ENCODE measurements around the gene JAK3.

JAK3 gene

DNA sequence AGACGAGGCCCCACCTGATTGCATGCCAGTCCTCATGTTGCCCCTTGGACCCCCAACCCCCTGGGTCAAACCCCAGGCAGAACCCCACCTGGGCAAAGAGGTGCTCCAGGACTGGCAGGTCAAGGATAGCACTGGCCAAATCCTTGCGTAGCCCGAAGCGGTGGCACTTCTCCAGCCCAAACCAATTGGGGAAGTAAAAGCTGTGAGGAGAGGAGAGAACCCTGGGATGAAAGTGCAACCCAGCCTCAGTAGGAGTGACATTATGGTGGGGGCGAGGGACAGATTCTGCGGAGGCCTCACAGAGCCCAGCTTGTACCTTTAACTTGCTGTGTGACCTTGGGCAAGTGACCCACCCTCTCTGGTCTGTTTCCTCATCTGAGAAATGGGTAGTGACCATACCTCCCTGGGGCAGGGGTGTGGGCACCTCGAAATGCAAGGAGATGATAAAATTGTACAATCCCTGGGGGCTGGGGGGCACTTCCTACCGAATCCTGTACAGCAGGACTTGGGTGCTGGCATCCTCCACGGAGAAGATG lies 4.4 kb downstream of the JAK3 start:
- DNase-seq, result no peak
- in situ Hi-C loops (cut with HindIII; ENCODE audit: low pct_ligation_motif_present, low pct_unique_long_range_greater_than_20kb, low sequenced_read_pairs), result no loop called here

DNA sequence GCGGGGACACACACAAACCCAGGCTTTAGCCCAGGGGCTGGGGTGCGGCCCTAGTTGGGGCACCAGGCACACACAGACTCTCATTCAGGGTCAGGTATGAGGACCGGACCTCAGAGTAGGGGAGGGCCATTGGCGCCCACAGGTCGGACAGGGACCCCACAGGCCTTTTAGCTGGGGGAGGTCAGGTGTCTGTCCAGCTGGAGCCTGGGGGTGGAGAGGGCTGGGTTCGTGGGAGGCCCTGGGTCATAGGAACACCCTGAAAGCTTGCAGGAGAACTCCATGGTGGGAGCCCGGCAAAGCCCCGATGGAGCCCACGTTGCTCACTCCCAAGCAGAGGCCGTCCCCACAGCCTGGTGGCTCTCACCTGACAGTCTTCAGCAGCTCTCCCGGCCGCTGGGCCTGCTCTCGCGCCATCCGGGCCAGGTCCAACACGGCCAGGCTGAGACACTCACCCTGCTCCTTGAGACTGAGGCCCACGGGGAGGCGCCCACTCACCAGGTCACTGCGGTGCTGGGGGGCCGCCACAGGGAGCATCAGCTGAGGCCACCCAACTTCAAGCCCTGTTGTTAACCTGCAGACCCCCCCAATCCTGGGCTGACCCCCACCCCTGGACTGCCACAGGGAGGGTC lies 5.0 kb downstream of the JAK3 start:
- in situ Hi-C loops (cut with HindIII; ENCODE audit: low pct_ligation_motif_present, low pct_unique_long_range_greater_than_20kb, low sequenced_read_pairs), result no loop called here
- no peak for DNase-seq

DNA sequence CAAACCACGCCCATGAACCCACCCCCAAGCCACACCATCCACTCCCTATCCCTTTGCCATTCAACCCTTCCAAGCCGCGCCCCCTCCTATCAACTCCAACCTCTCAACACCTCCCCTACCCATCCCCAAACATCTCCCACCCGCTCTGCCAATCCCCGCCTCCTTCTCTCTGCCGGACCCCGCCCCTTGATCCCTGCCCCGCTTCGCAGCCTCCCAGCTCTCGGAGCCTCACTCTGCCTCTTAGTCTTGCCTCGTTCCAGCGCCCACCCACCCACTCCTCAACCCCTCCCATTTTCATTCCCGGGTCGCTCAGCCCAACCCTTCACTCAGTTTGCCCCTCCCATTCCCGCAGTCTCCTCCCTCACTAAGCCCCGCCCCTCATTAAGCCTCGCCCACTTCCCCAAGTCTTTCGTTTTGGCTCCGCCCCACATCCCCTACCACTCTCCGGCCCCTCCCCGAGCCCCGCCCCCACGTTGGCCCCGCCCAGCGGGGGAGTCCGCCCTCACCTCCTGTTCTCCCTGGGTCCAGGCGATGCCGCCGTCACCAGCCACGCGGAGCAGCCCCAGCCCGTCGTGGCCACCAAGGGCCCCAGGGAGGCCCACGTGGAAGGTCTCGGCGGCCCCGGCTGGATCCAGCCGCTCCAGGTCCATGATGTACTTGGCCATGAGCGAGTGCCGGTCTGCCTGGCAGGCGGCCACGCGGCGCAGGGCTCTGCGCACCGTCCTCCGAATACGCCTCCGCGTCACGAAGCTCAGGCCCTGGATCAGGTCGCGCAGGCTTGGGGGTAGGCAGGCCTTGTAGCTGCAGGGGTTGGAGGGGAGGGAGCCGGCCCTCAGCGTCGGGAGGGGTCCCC lies 5.7 kb downstream of the JAK3 start:
- in situ Hi-C loops (cut with HindIII; ENCODE audit: low pct_ligation_motif_present, low pct_unique_long_range_greater_than_20kb, low sequenced_read_pairs), result no loop called here

DNA sequence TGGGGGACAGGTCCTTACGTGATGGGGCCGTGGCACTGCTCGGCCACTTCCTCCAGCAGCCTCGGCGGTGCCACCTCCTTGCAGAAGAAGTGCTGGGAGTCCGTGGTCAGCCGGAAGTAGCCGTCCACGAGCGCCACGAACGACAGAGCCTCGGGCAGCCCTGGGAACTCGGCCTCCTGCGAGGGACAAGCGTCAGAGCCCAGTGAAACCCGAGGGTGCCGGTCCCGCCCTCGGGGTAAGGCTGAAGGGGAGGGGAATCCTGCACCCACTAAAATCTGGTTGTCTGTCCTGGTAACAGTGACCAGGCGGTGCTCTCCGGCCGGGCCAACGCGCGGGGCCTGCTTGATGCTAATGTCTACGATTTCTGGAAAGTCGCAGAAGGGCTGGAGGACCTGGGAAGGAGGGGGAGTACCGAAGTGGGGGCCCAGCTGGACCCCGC lies 6.4 kb downstream of the JAK3 start:
- DNase-seq, result no peak
- in situ Hi-C loops (cut with HindIII; ENCODE audit: low pct_ligation_motif_present, low pct_unique_long_range_greater_than_20kb, low sequenced_read_pairs), result no loop called here

More for the DNA sequence above, 5.7 kb downstream of the JAK3 start:
- DNase-seq, result peak; percentile 53

DNA sequence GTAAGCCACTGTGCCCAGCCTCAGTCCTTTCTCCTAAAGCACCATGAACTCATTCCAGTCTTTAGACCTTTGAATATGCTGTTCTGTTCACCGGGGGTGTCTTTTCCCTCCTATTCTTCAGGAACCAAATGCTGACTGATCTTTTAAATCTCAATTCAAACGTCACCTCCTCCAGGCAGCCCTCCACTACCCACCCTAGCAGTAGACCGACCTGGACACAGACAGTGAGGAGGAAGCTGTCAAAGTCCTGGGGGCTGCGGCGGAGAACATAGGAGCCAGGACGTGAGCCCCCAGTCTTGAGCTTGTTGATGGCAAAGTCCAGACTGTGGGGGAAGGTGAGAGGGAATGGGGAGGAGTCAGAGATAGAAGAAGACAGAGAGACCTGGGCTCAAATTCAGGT lies 7.8 kb downstream of the JAK3 start:
- in situ Hi-C loops (cut with HindIII; ENCODE audit: low pct_ligation_motif_present, low pct_unique_long_range_greater_than_20kb, low sequenced_read_pairs), result no loop called here
- no peak for DNase-seq

DNA sequence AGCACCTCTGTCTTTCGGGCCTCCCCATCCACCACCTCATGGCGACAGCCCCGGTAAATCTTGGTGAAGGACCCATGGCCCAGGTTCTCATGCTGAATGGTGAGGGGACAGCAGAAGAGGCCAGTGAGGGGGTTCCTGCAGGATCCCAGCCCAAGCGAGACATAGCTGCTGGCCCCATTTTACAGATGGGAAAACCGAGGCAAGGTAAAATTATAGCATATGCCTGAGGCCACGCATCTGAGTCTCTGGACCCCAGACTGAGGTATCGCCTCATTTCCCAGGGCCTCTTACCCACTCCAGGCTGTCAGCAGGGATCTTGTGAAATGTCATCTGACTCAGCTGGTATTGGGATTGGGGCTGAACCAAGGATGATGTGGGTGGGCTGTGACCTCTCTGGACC lies 9.8 kb downstream of the JAK3 start:
- in situ Hi-C loops (cut with HindIII; ENCODE audit: low pct_ligation_motif_present, low pct_unique_long_range_greater_than_20kb, low sequenced_read_pairs), result no loop called here

DNA sequence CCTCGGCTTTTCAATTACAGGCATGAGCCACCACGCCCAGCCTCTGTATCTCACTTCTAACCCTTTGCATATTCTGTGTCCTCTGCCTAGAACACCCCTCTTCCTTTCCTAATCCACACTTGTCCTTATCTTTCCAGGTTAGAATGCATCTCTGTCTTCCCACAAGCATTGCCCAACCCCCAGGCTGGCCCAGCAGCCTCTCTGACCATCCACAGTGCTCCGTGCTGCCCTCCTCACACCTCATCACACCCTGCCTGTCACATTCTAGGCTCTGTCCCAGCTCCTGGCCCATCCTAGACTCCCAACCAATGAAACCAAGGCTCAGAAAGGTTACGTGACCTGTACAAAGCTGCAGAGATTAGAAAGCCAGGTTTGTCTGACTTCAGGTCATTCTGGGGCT lies 11.3 kb downstream of the JAK3 start:
- no peak for DNase-seq
- in situ Hi-C loops (cut with HindIII; ENCODE audit: low pct_ligation_motif_present, low pct_unique_long_range_greater_than_20kb, low sequenced_read_pairs), result no loop called here

More for the DNA sequence above, 9.8 kb downstream of the JAK3 start:
- DNase-seq, result no peak

DNA sequence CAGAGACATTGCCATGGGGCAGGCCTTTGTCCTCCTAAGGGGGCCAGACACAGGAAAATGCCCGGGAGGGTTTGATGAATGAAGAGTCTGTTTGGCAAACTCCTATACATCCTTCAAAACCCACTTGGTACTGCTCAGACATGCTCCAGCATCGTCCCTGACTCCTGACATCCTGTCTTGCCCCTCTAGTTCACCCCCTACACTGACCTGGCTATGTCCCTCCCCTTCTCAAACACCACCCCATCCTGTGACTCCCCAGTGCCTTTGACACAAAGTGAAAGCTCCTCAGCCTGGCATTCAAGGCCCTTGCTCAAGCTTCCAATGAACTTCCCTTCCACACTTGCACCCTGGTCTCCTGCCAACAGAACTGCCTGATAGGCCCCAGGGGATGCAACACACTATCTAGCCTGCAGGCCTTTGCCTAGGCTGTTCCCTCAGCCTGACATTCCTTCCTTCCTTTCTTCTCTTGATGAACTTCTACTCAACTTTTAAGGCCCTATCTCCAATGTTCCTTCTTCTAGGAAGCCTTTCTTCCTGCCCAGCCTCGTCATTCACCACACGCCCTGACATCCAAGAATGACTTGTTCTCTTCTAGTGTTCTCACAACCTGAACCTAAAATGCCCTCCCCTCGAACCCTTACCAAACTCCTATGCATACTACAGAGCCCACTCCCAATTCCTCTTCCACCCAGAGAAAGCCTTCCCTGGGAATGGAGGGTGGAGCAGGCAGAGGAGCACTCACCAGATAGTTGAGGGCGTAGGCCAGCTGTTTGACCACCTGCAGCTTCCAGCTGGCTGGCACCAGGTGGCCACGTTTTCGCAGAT lies 12.4 kb downstream of the JAK3 start:
- no peak for DNase-seq
- in situ Hi-C loops (cut with HindIII; ENCODE audit: low pct_ligation_motif_present, low pct_unique_long_range_greater_than_20kb, low sequenced_read_pairs), result no loop called here

DNA sequence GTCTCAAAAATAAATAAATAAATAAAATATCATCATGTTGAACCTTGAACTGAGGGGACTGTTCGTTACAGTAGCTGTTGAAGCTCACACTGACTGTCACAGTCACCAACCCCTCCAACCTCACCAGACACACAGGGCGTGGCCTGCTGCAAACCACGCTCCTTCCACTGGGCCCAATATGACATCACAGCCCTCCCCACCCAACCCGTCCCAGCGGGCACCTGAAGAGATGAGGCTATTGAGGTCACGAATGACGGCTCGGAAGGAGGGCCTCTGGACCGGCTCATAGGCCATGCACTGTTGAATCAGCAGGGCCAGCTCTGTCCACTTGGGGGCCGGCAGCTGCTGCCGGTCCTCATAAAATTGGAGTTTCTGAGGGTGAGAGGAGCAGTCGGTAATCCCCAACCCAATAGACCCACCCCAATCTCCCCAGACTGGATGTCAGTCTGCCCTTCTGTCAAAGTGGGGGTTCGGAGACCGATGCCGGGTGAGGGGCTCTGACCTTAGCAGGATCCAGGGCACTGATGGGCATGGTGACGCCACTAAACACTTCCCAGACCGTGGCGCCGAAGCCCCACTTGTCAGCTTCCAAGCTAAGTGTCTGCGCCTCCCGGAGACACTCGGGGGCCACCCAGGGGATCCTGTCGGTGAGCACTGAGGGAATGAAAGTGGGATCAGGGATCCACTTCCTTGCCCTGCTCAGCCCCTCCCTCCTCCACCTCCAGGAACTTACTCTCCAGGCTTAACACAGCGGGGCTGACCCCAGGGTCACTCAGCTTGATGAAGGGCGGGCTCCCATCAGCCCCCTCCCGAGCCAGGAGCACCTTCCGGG lies 13.2 kb downstream of the JAK3 start:
- in situ Hi-C loops (cut with HindIII; ENCODE audit: low pct_ligation_motif_present, low pct_unique_long_range_greater_than_20kb, low sequenced_read_pairs), result no loop called here
- DNase-seq, result no peak

DNA sequence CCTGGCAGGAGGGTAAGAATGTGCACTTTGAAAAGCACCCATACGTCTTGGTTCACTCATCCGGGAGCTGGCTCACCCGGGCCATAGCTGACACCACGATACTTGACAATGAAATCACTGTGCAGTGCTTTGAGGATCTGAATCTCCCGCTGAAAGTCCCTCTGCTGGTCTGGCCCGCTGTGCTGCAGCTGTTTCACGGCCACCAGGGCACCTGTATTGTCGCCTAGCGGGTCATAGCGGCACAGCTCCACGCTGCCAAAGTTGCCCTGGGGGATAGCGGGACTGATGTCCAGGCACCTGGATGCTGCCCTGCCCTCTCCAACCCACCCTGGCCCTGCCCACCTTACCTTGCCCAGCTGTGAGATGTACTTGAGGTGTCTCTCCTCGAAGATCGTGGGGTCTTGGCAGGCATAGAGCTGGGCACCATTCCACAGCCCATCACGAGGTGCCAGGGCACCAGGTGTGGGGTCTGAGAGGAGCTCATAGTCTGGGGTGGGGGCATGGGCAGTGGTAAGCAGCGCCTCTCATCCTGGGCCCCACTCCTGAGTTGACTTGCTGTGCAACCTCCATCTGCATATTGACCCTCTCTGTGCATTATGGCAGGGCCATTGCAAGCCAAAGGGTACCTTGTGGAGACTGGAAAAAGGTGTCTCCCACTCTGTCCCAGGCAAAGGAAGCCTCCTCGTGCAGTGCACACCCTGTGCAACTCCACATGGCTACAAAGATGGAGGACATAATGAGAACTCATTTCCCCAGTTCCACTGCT lies 15.2 kb downstream of the JAK3 start:
- no peak for DNase-seq
- in situ Hi-C loops (cut with HindIII; ENCODE audit: low pct_ligation_motif_present, low pct_unique_long_range_greater_than_20kb, low sequenced_read_pairs), result no loop called here

DNA sequence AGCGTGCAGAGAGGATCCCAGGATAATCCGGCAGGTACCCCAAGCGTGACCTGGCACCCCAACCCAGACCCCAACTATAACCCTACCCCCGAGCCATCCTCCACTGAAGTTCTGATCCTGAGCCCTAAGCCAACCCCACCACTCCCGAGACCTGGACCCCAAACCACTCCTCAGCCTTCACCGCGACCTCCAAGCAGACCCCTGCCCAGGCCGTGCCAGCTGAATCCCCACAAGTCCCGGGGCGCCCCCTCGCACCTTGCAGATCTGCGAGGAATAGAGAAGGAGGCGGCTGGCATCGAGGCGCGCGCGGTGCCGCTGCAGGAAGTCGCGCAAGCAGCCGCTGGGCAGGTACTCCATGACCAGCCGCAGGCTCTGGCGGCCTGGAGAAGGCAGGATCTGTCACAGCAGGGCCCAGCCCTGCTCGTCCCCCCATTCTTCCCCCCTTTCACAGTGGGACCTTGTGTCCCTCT lies 16.3 kb downstream of the JAK3 start:
- no peak for DNase-seq
- in situ Hi-C loops (cut with HindIII; ENCODE audit: low pct_ligation_motif_present, low pct_unique_long_range_greater_than_20kb, low sequenced_read_pairs), result no loop called here

DNA sequence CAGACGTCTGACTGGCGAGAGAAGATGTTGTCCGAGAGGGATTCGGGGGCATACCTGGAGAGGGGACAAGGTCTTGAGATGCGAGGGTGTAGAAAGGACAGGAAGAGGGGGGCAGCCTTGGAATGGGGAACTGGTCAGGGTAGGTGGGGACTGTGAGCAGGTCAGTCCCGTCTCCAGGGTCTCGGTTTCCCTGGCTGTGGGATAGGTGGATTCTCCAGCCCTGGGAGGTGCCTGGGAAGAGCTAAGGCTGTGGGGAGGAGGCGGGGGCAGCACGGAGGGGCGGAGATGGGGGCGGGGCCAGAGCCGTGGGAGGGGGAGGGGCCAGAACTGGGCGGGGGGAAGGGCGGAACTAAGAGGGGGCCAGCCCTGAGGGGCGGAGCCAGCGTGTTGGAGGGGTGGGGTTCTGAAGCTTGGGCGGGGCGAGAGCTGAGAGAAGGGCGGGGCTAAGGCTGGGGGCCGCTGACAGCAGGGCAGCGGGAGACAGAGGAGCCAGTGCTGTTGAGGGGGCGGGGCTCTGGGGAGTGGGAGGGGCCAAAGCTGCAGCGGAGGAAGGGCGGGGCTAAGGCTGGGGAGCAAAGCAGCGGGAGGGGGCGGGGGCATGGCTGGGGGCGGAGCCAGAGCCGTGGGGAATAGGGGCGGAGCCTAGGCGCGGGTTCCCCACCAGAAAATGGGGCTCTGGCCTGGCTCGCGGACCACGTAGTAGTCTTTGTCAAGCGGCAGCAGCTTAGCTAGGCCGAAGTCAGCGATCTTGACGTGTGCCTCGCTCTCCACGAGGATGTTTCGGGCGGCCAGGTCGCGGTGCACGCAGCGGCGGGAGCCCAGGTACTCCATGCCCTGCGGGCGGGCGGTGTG lies 17.0 kb downstream of the JAK3 start:
- DNase-seq, result peak; percentile 74
- in situ Hi-C loops (cut with HindIII; ENCODE audit: low pct_ligation_motif_present, low pct_unique_long_range_greater_than_20kb, low sequenced_read_pairs), result no loop called here

DNA sequence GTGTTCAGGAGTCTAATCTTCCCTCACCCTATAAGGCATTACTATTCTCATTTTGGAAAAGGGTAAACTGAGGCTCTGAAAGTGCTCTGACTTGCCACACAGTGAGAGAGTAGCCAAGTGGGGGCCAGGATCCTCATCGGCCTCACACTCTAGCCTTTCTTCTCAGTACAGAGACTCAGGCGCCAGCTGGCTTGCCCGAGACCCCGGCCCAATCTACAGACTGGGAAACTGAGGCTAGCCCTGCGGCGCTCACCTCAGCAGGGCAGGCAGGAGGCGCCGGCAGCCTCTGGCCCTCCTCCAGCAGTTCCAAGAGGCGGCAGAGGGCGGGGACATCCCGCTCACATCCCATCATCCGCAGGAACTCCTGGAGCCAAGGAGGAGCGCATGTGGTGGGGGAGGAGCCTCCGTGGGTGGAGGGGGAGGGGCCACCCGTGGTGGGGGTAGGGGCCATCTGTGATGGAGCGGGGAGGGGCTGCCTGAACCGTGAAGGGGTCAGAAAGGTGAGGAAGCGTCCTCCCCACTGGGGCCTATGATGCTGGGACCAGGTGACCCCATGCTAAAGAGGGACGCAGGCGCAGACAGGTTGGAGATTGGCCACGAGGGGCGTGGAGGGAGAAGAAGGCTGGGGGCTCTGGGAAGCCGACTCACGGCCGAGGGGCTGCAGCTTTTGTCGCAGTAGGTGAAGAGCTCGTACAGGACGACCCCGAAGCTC lies 17.8 kb downstream of the JAK3 start:
- in situ Hi-C loops (cut with HindIII; ENCODE audit: low pct_ligation_motif_present, low pct_unique_long_range_greater_than_20kb, low sequenced_read_pairs), result no loop called here
- peak; percentile 80 for DNase-seq

DNA sequence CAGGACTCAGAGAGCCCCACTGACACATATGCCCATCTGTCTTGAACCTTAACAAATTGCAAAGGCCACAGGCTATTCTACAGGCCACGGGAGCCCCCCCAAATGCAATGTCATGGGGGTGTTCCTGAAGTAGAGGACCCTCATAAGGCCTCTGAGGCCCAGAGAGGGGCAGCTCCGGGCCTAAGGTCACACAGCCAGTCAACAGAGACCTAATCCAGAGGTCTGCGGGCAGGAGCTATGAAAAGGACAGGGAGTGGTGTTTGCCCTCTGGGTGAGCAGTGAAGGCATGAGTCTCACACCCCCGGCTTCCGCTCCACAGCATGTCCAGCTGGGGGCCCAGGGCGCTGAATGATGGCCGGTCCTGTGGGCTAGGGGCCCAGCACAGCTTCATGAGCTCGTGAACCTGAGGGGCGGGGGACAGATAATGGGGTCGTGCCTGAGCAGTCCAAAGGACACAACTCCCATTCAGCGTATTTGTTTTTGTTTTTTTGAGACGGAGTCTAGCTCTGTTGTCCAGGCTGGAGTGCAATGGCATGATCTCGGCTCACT lies 21.2 kb downstream of the JAK3 start:
- no peak for DNase-seq
- in situ Hi-C loops (cut with HindIII; ENCODE audit: low pct_ligation_motif_present, low pct_unique_long_range_greater_than_20kb, low sequenced_read_pairs), result no loop called here

DNA sequence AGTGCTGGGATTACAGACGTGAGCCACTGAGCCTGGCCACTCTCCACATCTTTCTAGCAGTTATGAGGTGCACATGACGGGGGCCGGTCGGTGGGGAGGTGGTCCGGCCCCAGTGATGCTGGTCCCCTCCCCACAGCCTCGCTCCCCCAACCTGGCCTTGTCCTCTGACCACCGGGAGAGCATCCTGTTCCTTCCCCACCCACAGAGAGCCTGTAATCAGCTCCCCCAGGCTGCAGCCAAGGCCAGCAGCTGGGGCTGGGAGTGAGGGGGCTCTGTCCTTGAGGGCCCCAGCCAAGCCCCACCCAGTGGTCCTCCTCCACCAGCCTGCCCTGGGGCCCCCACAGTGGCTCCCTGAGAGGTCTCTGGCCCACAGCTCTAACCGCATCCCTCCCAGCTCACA lies 23.4 kb downstream of the JAK3 start:
- in situ Hi-C loops (cut with HindIII; ENCODE audit: low pct_ligation_motif_present, low pct_unique_long_range_greater_than_20kb, low sequenced_read_pairs), result no loop called here
- DNase-seq, result no peak

DNA sequence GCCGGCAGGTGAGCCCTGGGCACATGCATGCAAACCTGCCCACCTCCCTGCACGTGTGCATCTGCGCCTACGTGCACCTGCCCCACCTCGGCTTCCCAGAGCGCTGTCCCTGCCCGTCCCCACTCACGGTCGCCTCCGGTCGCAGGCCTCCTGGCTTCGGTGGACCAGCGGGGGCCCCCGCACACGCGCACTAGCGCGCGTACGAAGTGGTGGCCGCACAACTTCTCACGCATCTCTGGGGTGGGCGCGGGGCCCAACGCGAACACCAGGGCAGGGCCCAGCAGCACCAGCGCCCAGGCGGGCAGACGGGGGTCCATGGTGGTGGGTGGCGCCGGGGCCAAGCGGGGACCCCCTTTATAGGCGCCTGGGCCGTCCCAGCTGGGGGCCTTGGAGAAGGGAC lies 26.6 kb downstream of the JAK3 start, which contains the start of gene INSL3:
Gene INSL3 (minus strand): TSS at position 330 of the 400 bp plus-strand sequence. CDS start 13 bp downstream, at position 317.
- DNase-seq, result no peak
- in situ Hi-C loops (cut with HindIII; ENCODE audit: low pct_ligation_motif_present, low pct_unique_long_range_greater_than_20kb, low sequenced_read_pairs), result no loop called here
